Activated T-helper 1 cell treated with anti-CD3 and anti-CD28 coated beads, Interleukin-12 subunit alpha, Interleukin-12 subunit beta, Interleukin-2, Interleukin-4 antibody, amounts not matched to agents 30 ng/mL and 10 ng/mL and 1 ng/mL, durations not matched to agents 14 hours and 24 hours and 36 hours (primary cell): ENCODE measurements around the gene GRIN3B. TPM values are rescaled to one million over a fixed set of nuclear protein-coding genes. Genes with fewer than 3 reads are reported as not detected.
A peak's percentile ranks its signal among the peaks of the same experiment; 100 is the strongest.

Experiments
- DNase-seq: peaks from one replicate; pipeline ENCODE4 v3.0.0; 2021; ENCODE audit warnings: low spot score
- H3K27ac Mint-ChIP-seq: one replicate; pipeline ENCODE4 v1.8.0; 2021; ENCODE audit warnings: mild to moderate bottlenecking, mixed read lengths
- H3K27me3 Mint-ChIP-seq: one replicate; pipeline ENCODE4 v1.8.0; 2022; ENCODE audit warnings: mild to moderate bottlenecking, moderate library complexity, mixed read lengths; ENCODE audit not compliant: insufficient read depth
- H3K36me3 Mint-ChIP-seq: one replicate; pipeline ENCODE4 v1.8.0; 2021; ENCODE audit warnings: low read depth, mixed read lengths
- H3K4me1 Mint-ChIP-seq: one replicate; pipeline ENCODE4 v1.8.0; 2021; ENCODE audit warnings: low read depth, mixed read lengths
- H3K4me3 Mint-ChIP-seq: one replicate; pipeline ENCODE4 v1.8.0; 2021; ENCODE audit warnings: mild to moderate bottlenecking, moderate library complexity, mixed read lengths
- H3K9me3 Mint-ChIP-seq: one replicate; pipeline ENCODE4 v1.8.0; 2021; ENCODE audit warnings: mixed read lengths
- intact Hi-C: fragments of 100-400 bp; cut with micrococcal nuclease; formaldehyde crosslinking; loops from one replicate; pipeline ENCODE4 v1.15.1; 2024
- total RNA-seq: library from RNA; stranded (reverse); gene quantifications from 2 replicates; pipeline ENCODE4 v1.2.3, GENCODE V29; 2022

The GRIN3B gene
- total RNA-seq, 1 donor from 2014 or later, result not detected

DNA sequence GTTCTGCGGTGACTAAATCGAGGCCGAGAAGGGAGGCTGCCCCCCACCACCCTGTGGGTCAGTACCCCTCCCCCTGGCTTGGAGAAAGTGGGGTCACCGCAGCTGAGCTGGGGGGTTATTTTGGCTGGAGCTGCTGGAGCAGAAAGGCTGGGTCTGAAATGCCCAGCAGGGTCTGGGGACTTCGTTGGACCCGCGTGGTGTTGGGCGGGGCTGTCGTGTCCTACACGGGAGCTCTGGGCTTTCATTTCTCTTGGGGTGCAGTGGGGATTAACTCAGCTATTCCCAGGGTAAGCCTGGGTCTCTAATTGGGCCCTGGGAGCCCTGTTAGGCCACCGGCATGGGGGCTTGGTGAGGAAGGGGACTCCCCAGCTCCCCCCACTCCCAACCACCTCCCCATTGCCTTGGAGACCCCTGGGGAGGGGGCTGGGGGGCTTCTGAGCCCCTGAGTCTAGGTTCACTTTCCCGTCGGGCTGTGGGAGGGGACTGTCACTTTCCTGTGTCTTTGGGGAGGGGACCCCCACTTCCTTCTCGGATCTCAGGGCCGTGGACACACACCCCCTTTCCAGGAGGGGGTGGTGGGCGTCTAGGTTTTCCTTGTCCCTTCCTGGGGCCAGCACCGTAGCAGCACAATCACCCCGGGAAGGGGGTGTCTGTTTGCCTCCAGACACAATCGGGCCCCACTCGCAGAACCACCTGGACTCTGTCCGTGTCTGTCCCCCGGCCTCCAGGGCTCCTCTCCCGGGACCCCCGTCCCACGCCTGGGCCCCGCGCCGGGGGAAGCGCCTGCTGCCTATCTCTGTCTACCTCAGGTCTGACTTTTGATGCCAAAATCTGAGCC, 26.3 kb upstream of the GRIN3B start:
- no peak overlapping the region for H3K4me3 Mint-ChIP-seq
- H3K4me1 Mint-ChIP-seq, result no peaks in the 10 kb centered on the region
- peaks cover 17% of the 10 kb centered on the region for H3K36me3 Mint-ChIP-seq
- DNase-seq, result no peak
- H3K9me3 Mint-ChIP-seq, result peaks cover 5% of the 10 kb centered on the region
- intact Hi-C loops, result no loop called here
- H3K27me3 Mint-ChIP-seq, result peaks cover 2% of the 10 kb centered on the region
- no peak overlapping the region for H3K27ac Mint-ChIP-seq

DNA sequence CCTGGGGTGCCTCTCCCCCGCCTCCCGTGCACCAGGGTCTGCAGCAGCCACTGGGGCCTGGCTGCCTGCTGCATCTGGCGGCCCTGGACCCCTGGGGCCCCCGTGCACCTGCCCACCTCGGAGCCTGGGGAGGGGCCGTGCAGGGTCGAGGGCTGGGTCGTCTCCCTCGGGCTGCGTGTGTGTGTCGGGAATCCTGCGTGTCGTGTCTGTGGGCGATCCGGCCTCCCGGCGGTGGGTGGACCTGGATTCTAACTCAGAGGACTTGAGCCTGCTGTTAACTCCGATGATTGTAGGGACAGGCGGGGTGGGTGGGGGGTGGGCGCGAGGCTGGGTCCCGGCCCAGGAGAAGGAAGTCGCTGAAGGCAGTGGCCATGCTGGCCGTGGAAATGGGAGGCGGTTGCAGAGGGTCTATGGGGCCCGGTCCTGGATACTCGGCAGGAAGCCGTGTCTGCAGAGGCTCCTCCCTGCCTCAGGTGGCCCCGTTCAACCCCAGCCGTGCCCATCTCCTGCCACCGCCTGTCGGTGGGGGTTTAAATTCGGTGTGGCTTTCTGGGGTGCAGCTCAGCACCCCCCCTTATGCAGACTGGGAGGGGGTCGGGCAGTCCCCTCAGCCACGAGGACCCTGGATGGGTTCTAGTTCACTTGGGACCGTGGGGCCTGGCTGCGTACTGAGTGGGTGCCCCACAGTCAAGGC, 25.5 kb upstream of the GRIN3B start:
- Mint-ChIP-seq H3K4me3 (no peak overlapping the region), H3K4me1 (no peaks in the 10 kb centered on the region), H3K27ac (no peak overlapping the region), H3K9me3 (peaks cover 5% of the 10 kb centered on the region), H3K27me3 (peaks cover 2% of the 10 kb centered on the region), H3K36me3 (peaks cover 14% of the 10 kb centered on the region)
- intact Hi-C loops, result no loop called here
- DNase-seq, result no peak

- no peaks in the 10 kb centered on the region for H3K9me3 Mint-ChIP-seq
- intact Hi-C loops, result no loop called here
- no peak overlapping the region for H3K4me3 Mint-ChIP-seq
- no peak for DNase-seq
- H3K36me3 Mint-ChIP-seq, result peaks cover 6% of the 10 kb centered on the region
- no peak overlapping the region for H3K27ac Mint-ChIP-seq
- peaks cover 5% of the 10 kb centered on the region for H3K27me3 Mint-ChIP-seq
- H3K4me1 Mint-ChIP-seq, result no peaks in the 10 kb centered on the region
These were observed 23.7 kb upstream of the GRIN3B start for GRCh38 chr19:976476-976875.

DNA sequence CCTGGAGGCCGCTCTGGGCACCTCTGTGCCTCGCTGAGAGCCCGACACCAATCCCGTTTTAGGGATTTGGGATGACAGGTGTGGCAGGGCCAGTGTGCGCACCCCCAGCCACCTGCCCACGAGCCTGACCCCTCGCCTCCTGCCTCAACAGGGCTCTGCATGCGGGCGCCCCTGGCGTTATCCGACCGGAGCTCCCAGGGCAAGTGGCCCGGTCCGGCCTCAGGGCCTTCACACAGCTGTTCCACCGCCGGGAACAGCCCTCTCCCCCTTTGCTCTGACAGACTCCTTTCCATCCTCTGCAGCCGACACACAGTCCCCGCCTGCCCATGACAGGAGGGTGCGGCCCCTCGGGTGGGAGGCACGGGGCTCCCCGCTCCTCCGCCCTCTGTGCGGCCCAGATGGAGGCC, 23.2 kb upstream of the GRIN3B start:
- H3K27me3 Mint-ChIP-seq, result peaks cover 5% of the 10 kb centered on the region
- no peaks in the 10 kb centered on the region for H3K4me1 Mint-ChIP-seq
- no peak overlapping the region for H3K27ac Mint-ChIP-seq
- intact Hi-C loops, result no loop called here
- H3K9me3 Mint-ChIP-seq, result no peaks in the 10 kb centered on the region
- H3K36me3 Mint-ChIP-seq, result peaks cover 6% of the 10 kb centered on the region
- no peak overlapping the region for H3K4me3 Mint-ChIP-seq
- no peak for DNase-seq

DNA sequence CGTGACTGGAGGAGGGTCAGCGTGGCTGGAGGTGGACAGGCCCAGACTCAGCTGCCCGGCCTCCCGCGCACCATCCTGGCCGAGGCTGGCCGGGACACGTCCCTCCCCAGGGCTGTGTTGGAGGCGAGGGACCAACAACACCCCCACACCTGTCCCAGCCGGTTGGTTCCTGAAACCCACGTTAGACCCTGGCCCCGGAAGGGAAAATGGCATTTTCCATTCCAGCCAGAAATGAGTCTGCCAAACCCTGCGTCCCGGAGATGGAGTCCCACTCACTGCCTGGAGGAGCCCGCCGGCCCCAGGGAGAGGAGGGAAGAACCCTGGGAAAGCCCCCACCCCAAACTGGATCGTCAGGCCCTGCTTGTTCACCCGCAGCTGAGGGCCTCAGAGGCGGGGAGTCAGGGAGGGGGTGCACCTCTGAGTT, 20.9 kb upstream of the GRIN3B start:
- Mint-ChIP-seq H3K4me3 (no peak overlapping the region), H3K36me3 (peaks cover 1% of the 10 kb centered on the region), H3K9me3 (no peaks in the 10 kb centered on the region), H3K4me1 (no peaks in the 10 kb centered on the region), H3K27me3 (peaks cover 7% of the 10 kb centered on the region), H3K27ac (no peak overlapping the region)
- intact Hi-C loops, result no loop called here
- no peak for DNase-seq

- intact Hi-C loops, result no loop called here
- H3K9me3 Mint-ChIP-seq, result no peaks in the 10 kb centered on the region
- H3K36me3 Mint-ChIP-seq, result peaks cover 1% of the 10 kb centered on the region
- no peaks in the 10 kb centered on the region for H3K4me1 Mint-ChIP-seq
- H3K27ac Mint-ChIP-seq, result no peak overlapping the region
- no peak for DNase-seq
- H3K4me3 Mint-ChIP-seq, result no peak overlapping the region
- peaks cover 7% of the 10 kb centered on the region for H3K27me3 Mint-ChIP-seq
These were observed 19.9 kb upstream of the GRIN3B start for GRCh38 chr19:980133-980998.

DNA sequence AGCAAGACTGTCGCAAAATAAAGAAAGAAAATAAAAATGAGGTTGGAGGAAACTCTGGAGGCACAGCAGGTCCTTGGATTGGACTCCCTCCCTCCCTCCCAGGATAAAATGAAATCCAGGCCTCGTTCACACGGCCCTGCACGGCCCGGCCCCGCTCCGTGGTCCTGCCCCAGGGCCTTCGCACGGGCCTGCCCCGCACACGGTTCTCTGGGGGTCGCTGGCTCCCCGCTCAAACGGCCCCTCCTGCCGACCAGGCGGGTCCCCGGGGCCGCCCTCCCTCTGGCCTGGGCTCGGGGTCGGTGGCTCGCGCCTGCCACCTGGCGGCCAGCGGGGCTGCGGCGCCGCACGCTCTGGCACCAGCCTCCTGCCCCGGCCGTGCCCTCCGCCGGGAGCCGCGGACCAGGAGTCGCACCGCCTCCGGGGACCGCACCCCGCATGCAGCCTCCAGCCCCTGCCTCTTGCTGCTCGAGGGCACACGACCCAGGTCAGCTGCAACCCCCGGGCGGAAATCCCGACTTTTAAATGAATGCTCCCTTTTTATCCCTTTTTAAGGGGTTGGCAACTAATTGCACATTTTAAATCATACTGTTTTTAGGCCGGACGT, 17.6 kb upstream of the GRIN3B start:
- Mint-ChIP-seq H3K4me1 (no peaks in the 10 kb centered on the region), H3K9me3 (no peaks in the 10 kb centered on the region), H3K27ac (no peak overlapping the region), H3K36me3 (no peaks in the 10 kb centered on the region), H3K27me3 (peaks cover 5% of the 10 kb centered on the region), H3K4me3 (peak overlapping the region; percentile 42)
- peak; percentile 74 for DNase-seq
- intact Hi-C loops, result loop anchor here (1.0 to 2.0 kb wide), 2 partner anchors 61 to 120 kb away; no protein-coding TSS in a partner anchor

DNA sequence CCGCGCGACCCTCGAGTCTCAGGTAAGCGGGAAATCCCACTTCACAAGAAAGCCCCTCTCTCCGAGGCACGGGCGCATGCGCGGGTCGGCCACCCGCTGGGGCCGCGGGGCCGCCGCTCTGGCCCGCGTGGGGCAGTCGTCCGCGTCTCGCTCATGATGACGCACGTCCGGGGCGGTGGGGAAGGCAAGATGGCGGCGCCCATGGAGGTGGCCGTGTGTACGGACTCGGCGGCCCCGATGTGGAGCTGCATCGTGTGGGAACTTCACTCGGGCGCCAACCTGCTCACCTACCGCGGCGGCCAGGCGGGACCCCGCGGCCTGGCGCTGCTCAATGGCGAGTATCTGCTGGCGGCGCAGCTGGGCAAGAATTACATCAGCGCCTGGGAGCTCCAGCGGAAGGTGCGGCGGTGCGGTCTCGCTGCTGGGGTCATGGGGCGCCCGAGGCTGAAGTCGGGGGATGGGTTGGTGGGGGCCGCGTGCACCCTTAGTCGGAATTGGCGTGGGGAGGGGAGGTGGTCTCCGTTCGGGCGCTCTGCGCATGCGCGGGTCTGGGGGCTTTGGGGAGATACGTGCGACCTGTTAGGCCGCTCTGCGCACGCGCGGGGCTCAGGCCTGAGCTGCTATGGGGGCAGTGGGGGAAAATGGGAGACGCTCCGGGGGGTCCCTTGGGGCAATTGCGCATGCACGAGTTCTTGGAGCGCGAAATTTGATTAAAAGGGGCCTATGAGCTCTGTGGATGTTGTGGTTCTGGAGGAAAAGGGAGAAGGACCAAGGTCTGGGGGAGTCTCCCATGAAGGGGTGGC, 15.9 kb upstream of the GRIN3B start, which contains the start of gene WDR18:
Gene WDR18, plus strand, starts transcription at position 181 of the 803 bp plus-strand sequence. Its CDS starts 9 bp downstream, at position 190.
- no peaks in the 10 kb centered on the region for H3K9me3 Mint-ChIP-seq
- H3K36me3 Mint-ChIP-seq, result peaks cover 3% of the 10 kb centered on the region
- peak within 1 kb of the TSS; percentile 91 for H3K27ac Mint-ChIP-seq
- intact Hi-C loops, result loop anchor here (1.0 to 2.0 kb wide), 3 partner anchors 36 to 214 kb away; partner anchors contain the start of genes RNU6-2 and TMEM259
- H3K27me3 Mint-ChIP-seq, result peaks cover 5% of the 10 kb centered on the region
- H3K4me3 Mint-ChIP-seq, result peak within 1 kb of the TSS; percentile 96
- no peaks in the 10 kb centered on the region for H3K4me1 Mint-ChIP-seq
- peak; percentile 89 for DNase-seq

GRCh38 chr19:986083-986482, 14.1 kb upstream of the GRIN3B start:
- no peaks in the 10 kb centered on the region for H3K4me1 Mint-ChIP-seq

DNA sequence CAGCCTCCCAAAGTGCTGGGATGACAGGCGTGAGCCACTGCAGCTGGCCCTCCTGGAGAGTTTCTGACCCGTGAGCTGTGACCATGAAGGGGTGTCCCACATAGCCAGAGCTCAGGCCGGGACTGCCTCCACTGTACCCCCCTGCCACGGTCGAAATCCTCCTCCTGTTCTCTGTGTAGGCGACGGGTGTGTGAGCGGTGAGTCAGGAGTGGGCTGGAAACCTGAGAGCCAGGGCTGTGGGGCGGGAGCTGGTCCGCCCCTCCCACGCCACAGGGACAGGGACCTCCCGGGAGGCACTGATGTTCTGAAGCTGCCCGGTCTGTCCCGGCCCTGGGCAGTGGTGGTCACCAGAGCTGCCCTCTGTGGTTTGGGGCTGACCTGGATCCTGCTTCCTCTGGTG, 12.1 kb upstream of the GRIN3B start:
- intact Hi-C loops, result no loop called here
- no peak overlapping the region for H3K4me3 Mint-ChIP-seq

More at GRCh38 chr19:986083-986482, 14.1 kb upstream of the GRIN3B start:
- Mint-ChIP-seq H3K9me3 (no peaks in the 10 kb centered on the region), H3K4me3 (peak overlapping the region; percentile 96), H3K36me3 (peaks cover 3% of the 10 kb centered on the region), H3K27ac (no peak overlapping the region), H3K27me3 (peaks cover 2% of the 10 kb centered on the region)
- intact Hi-C loops, result no loop called here
- DNase-seq, result no peak

DNA sequence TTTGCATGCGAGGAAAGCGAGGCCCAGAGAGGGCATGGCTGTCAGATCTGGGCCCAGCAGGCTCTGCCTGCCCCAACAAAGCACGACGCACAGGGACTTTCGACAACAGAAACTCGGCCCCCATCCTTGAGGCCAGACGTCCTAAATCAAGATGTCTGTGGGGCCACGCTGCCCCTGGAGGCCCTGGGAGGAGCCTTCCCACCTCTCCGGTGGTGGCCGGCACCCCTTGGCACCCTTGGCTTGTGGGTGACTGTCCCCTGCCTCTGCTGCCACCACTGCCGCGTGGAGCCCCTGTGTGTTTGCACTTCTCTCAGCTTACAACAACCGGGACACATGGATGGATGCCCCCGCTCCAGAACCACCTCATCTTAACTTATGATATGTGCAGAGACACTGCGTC, 11.7 kb upstream of the GRIN3B start:
- no peak for DNase-seq
- intact Hi-C loops, result no loop called here
- Mint-ChIP-seq H3K4me3 (no peak overlapping the region), H3K9me3 (no peaks in the 10 kb centered on the region), H3K4me1 (no peaks in the 10 kb centered on the region), H3K36me3 (peaks cover 8% of the 10 kb centered on the region), H3K27me3 (no peaks in the 10 kb centered on the region), H3K27ac (no peak overlapping the region)

More for the DNA sequence above, 12.1 kb upstream of the GRIN3B start:
- Mint-ChIP-seq H3K4me1 (no peaks in the 10 kb centered on the region), H3K27me3 (no peaks in the 10 kb centered on the region), H3K36me3 (peaks cover 5% of the 10 kb centered on the region), H3K27ac (no peak overlapping the region), H3K9me3 (no peaks in the 10 kb centered on the region)
- no peak for DNase-seq
